SJCRH30 (cell line): ENCODE data around the gene DIP2A. TPM values are rescaled to one million over a fixed set of nuclear protein-coding genes. Genes with fewer than 3 reads are reported as not detected.
A peak's percentile ranks its signal among the peaks of the same experiment; 100 is the strongest.
"Not testable (repeated sequence)": the region's sequence is repeated elsewhere in the genome, so short reads cannot be mapped to it uniquely, and the experiment has no call there.

Source experiments
- DNase-seq, 2 experiments: peaks; one replicate each; pipeline ENCODE4 v3.0.0-alpha.2; 2015 to 2020
- H3K27ac ChIP-seq: fragments of 250-450 bp; sonication (Bioruptor Pico); 2 replicates; pipeline ENCODE4 v1.5.1; 2020; ENCODE audit warnings: mild to moderate bottlenecking, moderate library complexity
- H3K27me3 ChIP-seq: fragments of 250-450 bp; sonication (Bioruptor Pico); 2 replicates; pipeline ENCODE4 v1.5.1; 2020; ENCODE audit warnings: mild to moderate bottlenecking, moderate library complexity
- H3K36me3 ChIP-seq: fragments of 250-450 bp; sonication (Bioruptor Pico); 2 replicates; pipeline ENCODE4 v1.5.1; 2020; ENCODE audit warnings: mild to moderate bottlenecking, moderate library complexity
- H3K4me1 ChIP-seq: fragments of 250-450 bp; sonication (Bioruptor Pico); 2 replicates; pipeline ENCODE4 v1.5.1; 2020; ENCODE audit warnings: mild to moderate bottlenecking, moderate library complexity
- H3K4me3 ChIP-seq: fragments of 250-450 bp; sonication (Bioruptor Pico); 2 replicates; pipeline ENCODE4 v1.5.1; 2020; ENCODE audit warnings: mild to moderate bottlenecking, moderate library complexity
- H3K9me3 ChIP-seq: fragments of 250-450 bp; sonication (Bioruptor Pico); replicated peaks from 2 replicates; pipeline ENCODE4 v1.5.1; 2020; ENCODE audit warnings: mild to moderate bottlenecking, moderate library complexity
- total RNA-seq: library from RNA; depleted of rRNA; stranded (reverse); fragments of >200 nt; shearing (Covaris generic); gene quantifications from 2 replicates; pipeline ENCODE4 v1.2.3, GENCODE V29; 2014

DIP2A gene
- total RNA-seq, 1 experiment from 2014 or later = 27.0 TPM

DNA sequence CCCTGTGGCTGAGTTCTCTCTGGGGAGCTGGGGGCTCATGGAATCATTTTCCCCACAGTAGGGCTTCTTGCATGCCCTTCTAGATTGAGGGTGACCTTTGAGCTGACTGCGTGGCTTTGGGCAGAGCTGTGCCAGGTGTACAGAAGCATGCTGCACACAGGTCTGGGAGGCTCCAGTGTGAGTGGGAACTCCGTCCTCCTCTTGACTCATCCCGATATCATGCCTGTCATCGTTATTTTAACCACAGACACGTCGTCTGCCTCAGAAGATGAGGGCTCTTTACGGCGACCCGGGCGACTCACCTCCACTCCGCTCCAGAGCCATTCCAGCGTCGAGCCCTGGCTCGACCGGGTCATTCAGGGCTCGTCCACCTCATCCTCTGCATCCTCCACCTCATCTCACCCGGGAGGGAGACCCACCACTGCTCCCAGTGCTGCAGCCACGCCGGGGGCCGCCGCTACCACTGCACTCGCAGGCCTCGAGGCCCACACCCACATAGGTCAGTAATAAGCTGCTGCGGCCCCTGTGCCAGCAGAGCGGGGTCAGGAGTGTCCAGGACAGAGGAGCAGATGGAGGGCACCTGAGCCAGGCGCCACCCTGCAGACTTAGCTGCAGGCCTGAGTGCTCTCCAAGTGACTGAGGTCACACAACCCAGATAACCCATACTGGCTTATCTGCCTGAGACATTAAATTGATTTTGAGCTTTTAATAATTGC is 39.8 kb downstream of the DIP2A start:
- Histone ChIP-seq H3K9me3 (no peaks in the 10 kb centered on the region), H3K4me3 (no peak overlapping the region), H3K27me3 (no peaks in the 10 kb centered on the region), H3K4me1 (no peaks in the 10 kb centered on the region), H3K27ac (no peak overlapping the region), H3K36me3 (peaks cover 44% of the 10 kb centered on the region)
- no peak for DNase-seq

GRCh38 chr21:46500224-46500861 is 41.7 kb downstream of the DIP2A start:
- peaks cover 38% of the 10 kb centered on the region for H3K36me3 ChIP-seq
- no peak for DNase-seq
- H3K4me3 ChIP-seq = no peak overlapping the region
- no peaks in the 10 kb centered on the region for H3K9me3 ChIP-seq
- no peaks in the 10 kb centered on the region for H3K4me1 ChIP-seq
- no peak overlapping the region for H3K27ac ChIP-seq
- H3K27me3 ChIP-seq = no peaks in the 10 kb centered on the region

- Histone ChIP-seq H3K4me3 (no peak overlapping the region), H3K27ac (no peak overlapping the region), H3K9me3 (no peaks in the 10 kb centered on the region), H3K36me3 (peaks cover 22% of the 10 kb centered on the region), H3K27me3 (no peaks in the 10 kb centered on the region), H3K4me1 (no peaks in the 10 kb centered on the region)
- DNase-seq = no peak
Observed at GRCh38 chr21:46503922-46504550, 45.3 kb downstream of the DIP2A start.

- Histone ChIP-seq H3K4me3 (no peak overlapping the region), H3K4me1 (no peaks in the 10 kb centered on the region), H3K27me3 (no peaks in the 10 kb centered on the region), H3K9me3 (no peaks in the 10 kb centered on the region), H3K36me3 (peaks cover 25% of the 10 kb centered on the region), H3K27ac (no peak overlapping the region)
- no peak for DNase-seq
Observed at GRCh38 chr21:46504666-46505065, 46.0 kb downstream of the DIP2A start.

DNA sequence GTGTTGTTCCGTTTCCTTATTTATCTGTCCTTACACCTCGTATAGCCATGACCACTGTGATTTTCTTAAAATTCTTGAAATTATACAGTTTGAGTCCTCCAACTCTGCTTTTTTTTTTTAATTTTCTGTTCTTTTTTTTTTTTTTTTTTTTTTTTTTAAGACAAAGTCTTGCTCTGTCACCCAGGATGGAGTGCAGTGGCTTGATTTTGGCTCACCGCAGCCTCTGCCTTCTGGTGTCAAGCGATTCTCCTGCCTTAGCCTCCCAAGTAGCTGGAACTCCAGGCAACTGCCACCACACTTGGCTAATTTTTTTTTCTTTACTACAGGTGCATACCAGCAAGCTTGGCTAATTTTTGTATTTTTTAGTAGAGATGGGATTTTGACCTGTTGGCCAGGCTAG is 48.9 kb downstream of the DIP2A start:
- Histone ChIP-seq H3K9me3 (no peaks in the 10 kb centered on the region), H3K27me3 (no peaks in the 10 kb centered on the region), H3K4me1 (no peaks in the 10 kb centered on the region), H3K27ac (no peak overlapping the region), H3K36me3 (peaks cover 38% of the 10 kb centered on the region), H3K4me3 (no peak overlapping the region)
- no peak for DNase-seq

- Histone ChIP-seq H3K36me3 (peaks cover 32% of the 10 kb centered on the region), H3K27ac (no peak overlapping the region; the same call in 1 of the 2 replicates), H3K9me3 (no peaks in the 10 kb centered on the region), H3K4me1 (no peaks in the 10 kb centered on the region), H3K27me3 (no peaks in the 10 kb centered on the region), H3K4me3 (no peak overlapping the region)
- DNase-seq = peak; percentile 33 to 44
Observed at GRCh38 chr21:46509741-46510502, 51.2 kb downstream of the DIP2A start.

GRCh38 chr21:46515109-46515508 is 56.4 kb downstream of the DIP2A start:
- Histone ChIP-seq H3K4me3 (no peak overlapping the region), H3K27me3 (no peaks in the 10 kb centered on the region), H3K27ac (no peak overlapping the region), H3K9me3 (no peaks in the 10 kb centered on the region), H3K4me1 (no peaks in the 10 kb centered on the region), H3K36me3 (peaks cover 44% of the 10 kb centered on the region)
- DNase-seq = peak in 1 of 2 experiments; percentile 4

GRCh38 chr21:46516068-46516467 is 57.4 kb downstream of the DIP2A start:
- Histone ChIP-seq H3K27ac (no peak overlapping the region), H3K4me1 (no peaks in the 10 kb centered on the region), H3K4me3 (no peak overlapping the region), H3K9me3 (no peaks in the 10 kb centered on the region), H3K36me3 (peaks cover 38% of the 10 kb centered on the region), H3K27me3 (no peaks in the 10 kb centered on the region)
- DNase-seq = no peak

- Histone ChIP-seq H3K36me3 (peaks cover 34% of the 10 kb centered on the region), H3K4me1 (no peaks in the 10 kb centered on the region), H3K9me3 (no peaks in the 10 kb centered on the region), H3K27me3 (no peaks in the 10 kb centered on the region), H3K27ac (no peak overlapping the region), H3K4me3 (no peak overlapping the region)
- DNase-seq = no peak
Observed at GRCh38 chr21:46517361-46517760, 58.7 kb downstream of the DIP2A start.

DNA sequence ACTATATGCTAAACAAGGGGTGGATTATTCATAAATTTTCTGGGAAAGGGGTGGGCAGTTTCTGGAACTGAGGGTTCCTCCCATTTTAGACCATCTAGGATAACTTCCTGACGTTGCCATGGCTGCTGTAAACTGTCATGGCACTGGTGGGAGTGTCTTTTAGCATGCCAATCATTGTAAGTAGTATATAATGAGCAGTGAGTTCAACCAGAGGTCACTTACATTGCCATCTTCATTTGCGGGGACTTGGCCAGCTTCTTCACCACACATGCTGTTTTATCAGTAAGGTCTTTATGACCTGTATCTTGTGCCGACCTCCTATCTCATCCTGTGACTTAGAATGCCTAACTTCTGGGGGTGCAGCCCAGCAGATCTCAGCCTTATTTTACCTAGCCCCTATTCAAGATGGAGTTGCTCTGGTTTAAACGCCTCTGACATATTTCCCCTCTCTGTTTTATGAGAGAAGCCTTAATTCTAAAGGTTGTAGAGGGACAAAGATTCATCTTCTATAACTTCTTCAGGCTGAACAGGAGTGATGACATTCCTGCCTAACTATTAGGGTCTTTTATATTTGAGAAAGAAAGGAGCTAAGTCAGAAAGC is 60.4 kb downstream of the DIP2A start:
- Histone ChIP-seq H3K4me1 (no peaks in the 10 kb centered on the region), H3K27me3 (no peaks in the 10 kb centered on the region), H3K9me3 (no peaks in the 10 kb centered on the region), H3K27ac (no peak overlapping the region), H3K4me3 (no peak overlapping the region), H3K36me3 (peaks cover 33% of the 10 kb centered on the region)
- DNase-seq = no peak

DNA sequence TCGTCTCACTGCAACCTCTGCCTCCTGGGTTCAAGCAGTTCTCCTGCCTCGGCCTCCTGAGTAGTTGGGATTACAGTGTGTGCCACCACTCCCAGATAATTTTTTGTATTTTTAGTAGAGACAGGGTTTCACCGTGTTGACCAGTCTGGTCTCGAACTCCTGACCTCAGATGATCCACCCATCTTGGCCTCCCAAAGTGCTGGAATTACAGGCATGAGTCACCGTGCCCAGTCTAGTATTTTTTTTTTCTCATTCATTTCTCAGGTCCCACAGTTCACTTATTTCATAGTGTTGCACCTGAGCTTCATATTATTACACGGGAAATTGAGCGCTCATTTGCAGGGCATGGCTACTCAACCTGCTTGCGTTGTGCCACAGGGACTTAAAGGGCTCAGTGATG is 68.7 kb downstream of the DIP2A start:
- not testable (repeated sequence) for H3K27ac ChIP-seq, H3K4me3 ChIP-seq, H3K4me1 ChIP-seq, DNase-seq, H3K27me3 ChIP-seq, H3K36me3 ChIP-seq, H3K9me3 ChIP-seq

DNA sequence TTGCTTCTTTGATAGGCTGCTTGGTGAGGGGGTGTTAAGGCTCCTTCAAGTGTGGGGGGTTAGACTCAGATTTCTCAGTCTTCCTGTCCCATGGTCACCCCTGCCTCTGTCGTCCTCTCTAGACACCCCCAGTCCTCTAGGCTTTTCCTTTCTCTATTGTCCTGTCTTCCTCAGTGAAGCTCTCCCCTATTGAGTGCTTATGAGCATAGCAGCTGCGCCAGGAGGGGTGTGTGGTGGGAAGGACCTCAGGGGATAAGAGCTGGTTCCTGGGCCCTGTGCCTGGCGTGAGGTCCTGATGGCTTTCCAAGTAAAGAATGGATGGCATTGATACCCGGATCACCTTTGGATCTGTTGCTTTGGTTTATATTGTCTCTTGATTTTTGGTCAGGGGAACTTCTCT is 69.1 kb downstream of the DIP2A start:
- Histone ChIP-seq H3K4me3 (no peak overlapping the region), H3K36me3 (peaks cover 5% of the 10 kb centered on the region; the same call in 1 of the 2 replicates), H3K27me3 (no peaks in the 10 kb centered on the region), H3K27ac (no peak overlapping the region), H3K9me3 (no peaks in the 10 kb centered on the region), H3K4me1 (no peaks in the 10 kb centered on the region)
- DNase-seq = peak in 1 of 2 experiments; percentile 14

- no peak overlapping the region for H3K27ac ChIP-seq
- no peak overlapping the region for H3K4me3 ChIP-seq
- H3K4me1 ChIP-seq = no peaks in the 10 kb centered on the region
- no peaks in the 10 kb centered on the region for H3K27me3 ChIP-seq
- H3K9me3 ChIP-seq = no peaks in the 10 kb centered on the region
- peak in 1 of 2 experiments; percentile 8 for DNase-seq
- H3K36me3 ChIP-seq = peaks cover 22% of the 10 kb centered on the region
Observed at GRCh38 chr21:46532080-46532479, 73.4 kb downstream of the DIP2A start.

DNA sequence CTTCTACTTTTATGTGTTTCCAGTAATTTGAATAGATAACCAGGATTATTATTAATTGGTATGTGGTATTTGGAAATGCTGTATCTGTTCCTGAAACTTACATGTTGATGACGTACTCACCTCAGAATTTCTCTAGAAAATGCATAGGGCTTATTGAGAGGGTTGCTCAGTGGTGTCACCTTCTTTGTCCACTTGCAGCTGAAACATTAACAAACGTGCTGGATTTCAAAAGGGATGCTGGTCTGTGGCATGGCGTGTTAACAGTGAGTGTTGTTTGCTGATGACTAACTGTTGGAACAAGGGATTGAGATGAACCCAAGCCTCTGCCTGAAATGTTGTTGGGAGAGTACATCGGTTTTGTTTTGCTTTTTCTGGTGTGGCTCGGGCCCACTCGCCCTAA is 78.3 kb downstream of the DIP2A start:
- Histone ChIP-seq H3K4me1 (no peaks in the 10 kb centered on the region), H3K36me3 (peaks cover 28% of the 10 kb centered on the region), H3K27ac (no peak overlapping the region), H3K27me3 (no peaks in the 10 kb centered on the region), H3K9me3 (no peaks in the 10 kb centered on the region), H3K4me3 (no peak overlapping the region)
- DNase-seq = no peak
